ENCODE results near the gene PCYT2.

Gene PCYT2

GRCh38 chr17:81942167-81942553 lies 31.0 kb upstream of the PCYT2 start:
- DNase-seq = no peak

- peak; percentile 15 for DNase-seq
Measured at GRCh38 chr17:81941484-81942166, 30.4 kb upstream of the PCYT2 start.

GRCh38 chr17:81940538-81941483 lies 29.6 kb upstream of the PCYT2 start:
- no peak for DNase-seq

- no peak for DNase-seq
Measured at GRCh38 chr17:81939881-81940385, 28.7 kb upstream of the PCYT2 start.

DNA sequence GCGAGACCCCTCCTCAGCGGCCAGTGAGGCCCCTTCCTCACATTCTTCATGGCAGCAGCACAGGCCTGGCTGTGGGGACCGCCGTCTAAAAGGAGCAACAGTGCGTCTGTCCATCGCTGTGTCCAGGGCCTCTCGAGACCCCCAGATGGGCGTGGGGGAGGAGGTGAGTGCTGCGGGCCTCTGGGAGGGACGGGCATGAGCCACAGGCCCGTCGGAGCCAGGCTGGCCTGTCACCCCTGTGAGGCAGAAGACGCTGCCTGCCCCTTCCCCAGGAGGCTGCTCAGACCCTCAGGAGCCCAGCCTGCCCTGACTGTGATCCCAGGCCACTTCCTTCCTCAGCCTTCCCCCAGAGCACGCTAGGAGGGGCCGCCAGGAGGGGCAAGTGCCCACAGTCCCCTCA lies 28.0 kb upstream of the PCYT2 start:
- no peak for DNase-seq

DNA sequence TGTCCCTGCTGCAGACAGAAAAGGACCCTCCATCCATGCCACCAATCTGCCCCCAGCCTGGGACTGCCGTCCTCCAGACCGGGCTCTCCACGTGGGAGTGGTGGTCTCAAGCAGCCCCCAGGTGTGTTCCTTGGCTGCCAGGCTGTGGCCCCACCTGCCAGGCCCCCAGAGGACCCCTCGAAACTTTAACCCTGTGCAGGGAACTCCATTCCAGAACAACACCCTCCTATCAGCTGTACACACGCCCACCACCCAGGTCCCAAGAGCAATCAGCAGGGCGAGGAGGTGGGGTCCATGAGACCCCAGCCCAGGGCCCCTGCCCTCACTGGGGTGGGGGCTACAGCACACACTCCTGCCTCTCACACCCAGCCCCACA lies 24.5 kb upstream of the PCYT2 start:
- no peak for DNase-seq

DNA sequence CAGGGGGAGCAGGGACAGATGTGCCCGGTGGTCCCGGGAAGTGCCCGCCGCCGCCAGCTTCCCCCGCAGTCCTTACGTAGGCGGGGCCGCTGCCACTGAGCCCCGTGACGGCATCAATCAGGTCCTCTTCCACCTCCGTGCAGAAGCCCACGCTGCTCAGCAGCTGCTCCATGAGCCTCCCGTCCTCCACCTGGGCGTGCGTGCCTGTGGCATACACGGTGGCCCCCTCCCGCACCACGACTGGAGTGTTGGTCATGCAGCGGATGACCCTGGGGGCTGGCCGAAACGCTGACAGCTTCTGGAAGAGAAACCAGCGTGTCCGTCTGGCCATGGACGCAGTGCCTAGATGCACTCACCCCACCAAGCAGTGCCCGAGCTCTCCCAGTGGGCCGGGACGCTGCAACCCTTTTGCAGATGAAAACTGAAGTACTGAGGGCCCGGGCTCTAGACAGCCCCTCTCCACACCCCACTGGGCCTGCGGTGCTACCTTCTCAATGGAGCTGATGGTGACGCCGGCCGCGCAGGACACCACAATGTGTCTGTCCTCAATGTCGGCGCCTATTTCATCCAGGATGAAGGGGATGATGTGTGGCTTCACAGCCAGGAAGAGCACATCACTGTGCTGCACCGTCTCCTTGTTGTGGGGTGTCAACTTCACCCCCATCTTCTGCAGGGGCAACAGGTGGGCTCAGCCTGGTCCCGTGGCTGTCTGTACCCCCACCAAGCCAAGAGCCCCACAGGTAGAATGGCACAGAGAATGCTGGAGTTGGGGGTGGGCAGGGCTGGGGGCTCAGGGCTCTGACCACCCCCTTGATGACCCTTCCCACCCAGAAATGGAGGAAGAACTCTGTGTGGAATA lies 23.9 kb upstream of the PCYT2 start:
- peak; percentile 19 for DNase-seq

DNA sequence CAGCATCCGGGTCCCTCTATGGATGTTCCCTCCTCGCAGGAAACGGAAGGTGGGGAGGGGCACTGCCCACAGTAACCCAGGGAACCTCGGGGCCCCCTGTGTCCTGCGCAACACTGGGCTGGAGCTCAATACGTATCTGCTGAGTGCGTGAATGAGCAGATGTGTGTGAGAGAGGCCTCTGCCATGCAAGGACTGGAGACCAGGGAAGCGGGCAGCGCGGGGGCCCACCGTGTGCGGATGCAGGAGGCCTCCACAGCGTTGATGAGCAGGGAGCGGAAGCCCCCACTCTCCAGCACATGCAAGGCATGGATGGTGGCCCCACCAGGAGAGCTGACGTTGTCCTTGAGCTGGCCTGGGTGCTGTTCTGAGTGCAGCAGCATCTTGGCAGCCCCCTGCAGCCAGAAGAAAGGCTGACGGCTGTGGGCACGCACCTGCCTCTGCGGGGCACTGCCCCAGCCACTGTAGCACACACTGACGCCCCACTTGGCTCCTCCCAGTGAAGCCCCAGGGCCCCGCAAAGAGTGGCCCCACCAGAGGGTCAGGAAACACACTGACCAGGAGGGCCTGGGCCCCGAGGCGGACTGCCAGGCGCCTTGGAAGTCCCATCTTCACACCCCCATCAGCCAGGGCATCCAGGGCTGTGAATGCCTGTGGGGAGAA lies 23.0 kb upstream of the PCYT2 start:
- DNase-seq = no peak

- no peak for DNase-seq
Measured at GRCh38 chr17:81933178-81933699, 22.0 kb upstream of the PCYT2 start.

GRCh38 chr17:81932333-81932983 lies 21.3 kb upstream of the PCYT2 start:
- no peak for DNase-seq

GRCh38 chr17:81931557-81932332 lies 20.5 kb upstream of the PCYT2 start:
- DNase-seq = no peak

GRCh38 chr17:81931189-81931556 lies 20.0 kb upstream of the PCYT2 start:
- no peak for DNase-seq

DNA sequence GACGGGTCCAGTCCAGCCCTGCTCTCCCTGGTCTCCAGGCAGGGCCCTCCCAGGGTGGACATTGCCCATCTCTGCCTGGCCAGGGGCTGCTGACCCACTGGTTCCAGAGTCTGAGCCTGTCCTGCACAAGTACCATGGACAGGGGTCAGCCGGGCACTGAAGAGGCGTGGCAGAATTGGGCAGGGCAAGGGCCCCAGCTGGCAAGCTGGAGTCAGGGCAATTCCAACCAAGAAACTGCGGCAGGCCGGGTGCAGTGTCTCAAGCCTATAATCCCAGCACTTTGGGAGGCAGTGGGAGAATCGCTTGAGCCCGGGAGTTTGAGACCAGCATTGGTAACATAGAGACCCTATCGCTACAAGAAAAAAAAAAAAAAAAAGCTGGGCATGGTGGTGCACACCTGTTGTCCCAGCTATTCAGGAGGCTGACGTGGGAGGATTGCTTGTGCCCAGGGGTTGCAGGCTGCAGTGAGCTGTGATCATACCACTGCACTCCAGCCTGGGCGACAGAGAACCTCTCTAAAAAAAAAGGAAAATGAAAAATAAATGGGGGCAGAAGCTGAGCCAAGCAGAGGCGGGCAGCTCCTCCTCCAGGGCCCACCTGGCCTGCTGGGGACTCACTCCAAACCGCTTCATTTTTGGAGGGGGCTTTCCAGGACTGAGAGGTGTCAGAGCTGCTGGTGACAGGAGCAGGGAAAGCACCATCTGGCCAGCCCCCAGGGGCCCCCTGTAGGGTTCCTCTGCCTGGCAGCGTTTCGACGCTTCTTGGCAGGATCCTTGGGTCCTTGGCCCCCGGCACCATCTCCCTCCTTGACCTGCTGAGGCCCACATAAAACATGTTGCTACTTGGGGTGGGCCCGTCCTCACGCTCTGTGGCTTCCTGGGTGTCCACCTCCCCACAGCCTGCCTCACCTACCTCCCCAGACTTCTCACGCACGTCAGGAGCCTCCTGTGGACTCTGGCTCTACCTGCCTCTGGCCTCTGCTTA lies 19.2 kb upstream of the PCYT2 start:
- no peak for DNase-seq

- DNase-seq = no peak
Measured at GRCh38 chr17:81929253-81930141, 18.3 kb upstream of the PCYT2 start.

GRCh38 chr17:81928544-81929252 lies 17.5 kb upstream of the PCYT2 start:
- DNase-seq = no peak

DNA sequence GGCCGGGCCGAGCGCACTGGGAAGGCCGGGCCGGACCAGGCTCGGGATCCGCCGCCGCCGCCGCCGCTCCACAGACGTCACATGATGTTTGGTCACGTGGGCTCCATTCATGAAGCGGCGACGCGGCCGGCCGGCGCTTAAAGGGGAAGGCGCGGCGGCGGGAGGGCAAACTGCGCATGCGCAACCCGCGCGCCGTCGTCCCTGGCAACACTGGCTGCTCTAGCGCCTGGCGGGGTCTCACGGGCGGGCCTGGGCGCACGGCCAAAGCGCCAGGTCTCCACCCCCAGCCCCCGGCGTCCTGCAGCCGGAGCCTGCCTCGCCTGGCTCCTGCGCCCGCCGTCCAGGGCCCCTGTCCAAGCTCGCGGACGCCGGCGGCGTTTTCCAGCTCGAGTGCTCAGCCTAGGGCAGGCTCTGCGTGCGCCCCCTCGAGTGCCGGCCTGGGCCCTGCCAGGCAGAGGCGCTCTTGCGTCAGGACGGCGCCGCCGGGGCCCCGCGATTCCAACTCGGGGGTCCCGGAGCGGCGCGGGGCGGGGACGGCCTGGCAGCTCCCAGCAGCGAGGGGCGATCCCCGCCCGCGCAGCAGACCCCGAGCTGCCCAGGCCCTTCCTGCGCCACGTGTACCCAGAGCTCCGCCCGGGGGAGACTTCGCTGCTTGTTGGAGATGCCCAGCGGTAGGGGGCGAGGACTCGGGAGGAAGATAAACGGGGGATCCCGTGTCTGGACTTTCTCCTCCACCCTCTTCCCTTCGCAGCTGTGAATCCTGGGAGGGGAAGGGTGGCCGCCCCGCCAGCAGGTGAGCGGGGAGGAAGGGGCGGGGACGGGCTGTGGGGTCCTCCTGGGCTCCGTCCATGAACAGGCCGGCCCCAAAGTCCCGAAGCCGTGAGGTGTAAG lies 16.7 kb upstream of the PCYT2 start, which contains the start of gene MAFG:
MAFG (minus strand) TSS at position 83 of the 891 bp plus-strand sequence. CDS start 4,550 bp downstream, outside the sequence.
- DNase-seq = peak; percentile 89

Measured in activated CD8-positive, alpha-beta memory T cell treated with anti-CD3 and anti-CD28 coated beads, Interleukin-2, amount 50 U/mL, for 4 hours (primary cell).